ENCODE measurements around the gene SLC66A1.

Gene SLC66A1

GRCh38 chr1:19337289-19337688, 25.2 kb downstream of the SLC66A1 start:
- Histone ChIP-seq H3K4me3 (ENCODE audit: low read depth, low read length) (no peak overlapping the region), H3K9me3 (ENCODE audit: severe bottlenecking) (no peaks in the 10 kb centered on the region), H3K27ac (no peak overlapping the region), H3K36me3 (peaks cover 9% of the 10 kb centered on the region), H3K27me3 (ENCODE audit: insufficient read depth, low read depth, severe bottlenecking) (no peaks in the 10 kb centered on the region)
- no peak for DNase-seq
- no peak for TF ChIP-seq CTCF (IDR thresholded peaks at IDR 0.05; ENCODE audit: low read depth, low read length)

- no peak for DNase-seq
- Histone ChIP-seq H3K9me3 (ENCODE audit: severe bottlenecking) (no peaks in the 10 kb centered on the region), H3K27me3 (ENCODE audit: insufficient read depth, low read depth, severe bottlenecking) (no peaks in the 10 kb centered on the region), H3K36me3 (peaks cover 9% of the 10 kb centered on the region), H3K4me3 (ENCODE audit: low read depth, low read length) (no peak overlapping the region), H3K27ac (no peak overlapping the region)
- no peak for TF ChIP-seq CTCF (IDR thresholded peaks at IDR 0.05; ENCODE audit: low read depth, low read length)
These were observed 26.2 kb downstream of the SLC66A1 start for GRCh38 chr1:19338323-19338762.

- no peak for TF ChIP-seq CTCF (IDR thresholded peaks at IDR 0.05; ENCODE audit: low read depth, low read length)
- Histone ChIP-seq H3K9me3 (ENCODE audit: severe bottlenecking) (no peaks in the 10 kb centered on the region), H3K27me3 (ENCODE audit: insufficient read depth, low read depth, severe bottlenecking) (no peaks in the 10 kb centered on the region), H3K4me3 (ENCODE audit: low read depth, low read length) (no peak overlapping the region), H3K36me3 (peaks cover 14% of the 10 kb centered on the region), H3K27ac (no peak overlapping the region)
- no peak for DNase-seq
These were observed 27.2 kb downstream of the SLC66A1 start for GRCh38 chr1:19339214-19339861.

GRCh38 chr1:19340387-19340937, 28.3 kb downstream of the SLC66A1 start:
- TF ChIP-seq CTCF (IDR thresholded peaks at IDR 0.05; ENCODE audit: low read depth, low read length) = no peak
- no peaks in the 10 kb centered on the region for H3K27me3 ChIP-seq (ENCODE audit: insufficient read depth, low read depth, severe bottlenecking)
- H3K27ac ChIP-seq = no peak overlapping the region
- no peak overlapping the region for H3K4me3 ChIP-seq (ENCODE audit: low read depth, low read length)
- no peaks in the 10 kb centered on the region for H3K9me3 ChIP-seq (ENCODE audit: severe bottlenecking)
- peaks cover 22% of the 10 kb centered on the region for H3K36me3 ChIP-seq
- no peak for DNase-seq

- Histone ChIP-seq H3K36me3 (peaks cover 22% of the 10 kb centered on the region), H3K27me3 (ENCODE audit: insufficient read depth, low read depth, severe bottlenecking) (no peaks in the 10 kb centered on the region), H3K9me3 (ENCODE audit: severe bottlenecking) (no peaks in the 10 kb centered on the region), H3K27ac (no peak overlapping the region), H3K4me3 (ENCODE audit: low read depth, low read length) (no peak overlapping the region)
- peak; percentile 90 for TF ChIP-seq CTCF (IDR thresholded peaks at IDR 0.05; ENCODE audit: low read depth, low read length)
- peak; percentile 80 for DNase-seq
These were observed 29.3 kb downstream of the SLC66A1 start for GRCh38 chr1:19341201-19342061.
